ENCODE data around the gene ADI1.

DNA sequence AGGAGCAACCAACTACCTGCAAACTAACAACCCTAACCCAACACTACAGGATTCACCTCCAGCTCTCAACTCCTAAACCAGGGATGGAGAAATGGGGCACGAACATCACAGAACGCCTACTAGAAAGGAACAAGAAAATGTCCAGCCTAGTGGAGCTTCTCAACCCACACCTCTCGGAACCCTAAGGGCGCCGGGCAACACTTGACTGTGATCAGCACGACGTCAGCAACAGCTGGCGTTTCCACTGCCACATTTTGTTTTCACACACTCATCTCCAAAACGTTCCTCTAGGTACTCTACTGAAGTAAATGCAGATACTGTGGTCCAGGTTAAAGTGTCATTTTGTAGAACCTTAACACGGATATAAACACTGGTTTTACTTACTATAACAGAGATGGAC, 34.6 kb upstream of the ADI1 start:
- TF ChIP-seq, protein P1, sequence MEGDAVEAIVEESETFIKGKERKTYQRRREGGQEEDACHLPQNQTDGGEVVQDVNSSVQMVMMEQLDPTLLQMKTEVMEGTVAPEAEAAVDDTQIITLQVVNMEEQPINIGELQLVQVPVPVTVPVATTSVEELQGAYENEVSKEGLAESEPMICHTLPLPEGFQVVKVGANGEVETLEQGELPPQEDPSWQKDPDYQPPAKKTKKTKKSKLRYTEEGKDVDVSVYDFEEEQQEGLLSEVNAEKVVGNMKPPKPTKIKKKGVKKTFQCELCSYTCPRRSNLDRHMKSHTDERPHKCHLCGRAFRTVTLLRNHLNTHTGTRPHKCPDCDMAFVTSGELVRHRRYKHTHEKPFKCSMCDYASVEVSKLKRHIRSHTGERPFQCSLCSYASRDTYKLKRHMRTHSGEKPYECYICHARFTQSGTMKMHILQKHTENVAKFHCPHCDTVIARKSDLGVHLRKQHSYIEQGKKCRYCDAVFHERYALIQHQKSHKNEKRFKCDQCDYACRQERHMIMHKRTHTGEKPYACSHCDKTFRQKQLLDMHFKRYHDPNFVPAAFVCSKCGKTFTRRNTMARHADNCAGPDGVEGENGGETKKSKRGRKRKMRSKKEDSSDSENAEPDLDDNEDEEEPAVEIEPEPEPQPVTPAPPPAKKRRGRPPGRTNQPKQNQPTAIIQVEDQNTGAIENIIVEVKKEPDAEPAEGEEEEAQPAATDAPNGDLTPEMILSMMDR (IDR thresholded peaks at IDR 0.05; ENCODE audit: control extremely low read depth in 1 of 3, insufficient read depth in 1 of 3, low read depth in 1 of 3, low read length in 3 of 3): no peak
- TF ChIP-seq TEAD4 (IDR thresholded peaks at IDR 0.05; ENCODE audit: low read depth, low read length) (no peak), BRCA1 (IDR thresholded peaks at IDR 0.05; ENCODE audit: low read depth, low read length) (no peak), POLR2A (IDR thresholded peaks at IDR 0.05; ENCODE audit: control extremely low read depth in 1 of 2, low read depth in 2 of 2, low read length in 2 of 2) (no peak), HDAC2 (IDR thresholded peaks at IDR 0.05; ENCODE audit: borderline replicate concordance in 1 of 2, low read depth in 2 of 2, low read length in 2 of 2) (no peak), RXRA (IDR thresholded peaks at IDR 0.05; ENCODE audit: insufficient read depth, low read depth, low read length) (no peak), CREB1 (IDR thresholded peaks at IDR 0.05) (no peak), RFX5 (IDR thresholded peaks at IDR 0.05; ENCODE audit: borderline replicate concordance, low read depth, low read length) (no peak)

All from H1 (cell line).